Peyer's patch (tissue), 4 donors: ENCODE data around the gene SLC6A6. TPM values are rescaled to one million over a fixed set of nuclear protein-coding genes. Genes with fewer than 3 reads are reported as not detected.

Experiments
- DNase-seq, 3 donors: peaks; one replicate each; pipeline ENCODE4 v3.0.0-alpha.2; 2017 to 2019
- H3K27ac ChIP-seq, 4 donors: fragments of 200-600 bp; sonication (generic); one replicate each; pipeline ENCODE4 v1.5.1; 2016 to 2019
- H3K27me3 ChIP-seq, 2 donors: fragments of 200-600 bp; sonication (generic); one replicate each; pipeline ENCODE4 v1.5.1; 2019
- H3K36me3 ChIP-seq, 3 donors: fragments of 200-600 bp; sonication (generic); one replicate each; pipeline ENCODE4 v1.5.1; 2016 to 2019
- H3K4me1 ChIP-seq, 4 donors: fragments of 200-600 bp; sonication (generic); one replicate each; pipeline ENCODE4 v1.5.1; 2016 to 2019
- H3K4me3 ChIP-seq, 4 donors: fragments of 200-600 bp; sonication (generic); 1 replicate in 3 of 4; 2 replicates in 1 of 4; pipeline ENCODE4 v1.5.1; 2016 to 2019; ENCODE audit warnings: mild to moderate bottlenecking in 1 of 4
- H3K9me3 ChIP-seq, 4 donors: fragments of 200-600 bp; sonication (generic); one replicate each; pipeline ENCODE4 v1.5.1; 2016 to 2019; ENCODE audit warnings: mild to moderate bottlenecking in 1 of 4
- POLR2A ChIP-seq, 2 donors: fragments of 450-650 bp; IDR thresholded peaks; one replicate each; pipeline ENCODE4 v1.5.1; 2017; ENCODE audit warnings: antibody characterized with exemption in 2 of 2, mild to moderate bottlenecking in 2 of 2, moderate library complexity in 2 of 2
- total RNA-seq, 4 donors: library from RNA; depleted of rRNA; stranded (reverse); fragments of >200 nt; gene quantifications; one replicate each; pipeline ENCODE4 v1.1.0, GENCODE V29; 2016
- TF ChIP-seq, protein P1 (sequence below), 6 experiments: fragments of 450-650 bp in 4 of 6; fragments of 200-600 bp in 2 of 6; sonication (generic) in 1 of 6; IDR thresholded peaks; one replicate each; pipeline ENCODE4 v1.5.1; 2017 to 2019; ENCODE audit warnings: antibody characterized with exemption in 6 of 6, mild to moderate bottlenecking in 3 of 6, moderate library complexity in 1 of 6

Gene SLC6A6
- total RNA-seq, 4 donors from 2014 or later: 61.1 to 190 (median 150) TPM

DNA sequence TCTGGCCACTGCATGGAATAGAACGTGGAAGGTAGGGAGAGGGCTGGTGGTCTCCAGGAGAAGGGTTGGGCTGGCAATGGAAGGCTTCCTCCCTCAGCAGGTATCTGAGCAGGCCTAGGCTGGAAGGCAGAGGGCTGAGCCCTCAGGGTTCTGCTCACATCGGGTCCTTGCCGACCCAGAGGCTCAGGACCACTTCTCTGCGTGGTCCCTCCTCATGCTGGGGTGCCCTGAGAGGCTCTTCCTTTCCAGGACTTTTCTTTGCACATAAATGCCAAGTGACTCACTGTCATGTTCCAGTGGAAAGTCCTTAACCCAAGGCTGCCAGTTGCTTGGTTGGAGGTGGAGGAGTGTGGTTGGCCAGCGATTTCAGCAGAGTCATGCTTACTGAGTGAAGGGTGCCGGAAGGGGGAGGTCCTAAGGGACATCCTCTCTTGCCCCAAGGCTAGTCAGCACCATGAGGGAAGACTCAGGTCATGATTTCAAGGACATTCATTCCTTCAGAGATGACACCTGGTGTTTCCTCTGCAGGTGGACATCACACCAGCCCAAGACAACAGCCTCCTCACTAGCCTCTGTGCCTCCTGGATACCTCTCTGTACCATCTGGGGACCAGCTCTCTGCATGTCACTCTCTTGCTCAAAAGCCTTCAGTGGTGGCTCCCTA is 8.2 kb downstream of the SLC6A6 start:
- Histone ChIP-seq H3K9me3 (no peaks in the 10 kb centered on the region), H3K4me3 (no peak overlapping the region), H3K27ac (peak overlapping the region in 1 of 4 donors; percentile 13), H3K4me1 (peaks cover 0 to 20% (median 4%) of the 10 kb centered on the region in 4 donors), H3K36me3 (peaks cover 0 to 31% (median 0%) of the 10 kb centered on the region in 3 donors), H3K27me3 (no peaks in the 10 kb centered on the region)
- no peak for DNase-seq
- TF ChIP-seq POLR2A (IDR thresholded peaks at IDR 0.05): no peak
- TF ChIP-seq, protein P1, sequence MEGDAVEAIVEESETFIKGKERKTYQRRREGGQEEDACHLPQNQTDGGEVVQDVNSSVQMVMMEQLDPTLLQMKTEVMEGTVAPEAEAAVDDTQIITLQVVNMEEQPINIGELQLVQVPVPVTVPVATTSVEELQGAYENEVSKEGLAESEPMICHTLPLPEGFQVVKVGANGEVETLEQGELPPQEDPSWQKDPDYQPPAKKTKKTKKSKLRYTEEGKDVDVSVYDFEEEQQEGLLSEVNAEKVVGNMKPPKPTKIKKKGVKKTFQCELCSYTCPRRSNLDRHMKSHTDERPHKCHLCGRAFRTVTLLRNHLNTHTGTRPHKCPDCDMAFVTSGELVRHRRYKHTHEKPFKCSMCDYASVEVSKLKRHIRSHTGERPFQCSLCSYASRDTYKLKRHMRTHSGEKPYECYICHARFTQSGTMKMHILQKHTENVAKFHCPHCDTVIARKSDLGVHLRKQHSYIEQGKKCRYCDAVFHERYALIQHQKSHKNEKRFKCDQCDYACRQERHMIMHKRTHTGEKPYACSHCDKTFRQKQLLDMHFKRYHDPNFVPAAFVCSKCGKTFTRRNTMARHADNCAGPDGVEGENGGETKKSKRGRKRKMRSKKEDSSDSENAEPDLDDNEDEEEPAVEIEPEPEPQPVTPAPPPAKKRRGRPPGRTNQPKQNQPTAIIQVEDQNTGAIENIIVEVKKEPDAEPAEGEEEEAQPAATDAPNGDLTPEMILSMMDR (IDR thresholded peaks at IDR 0.05): no peak

DNA sequence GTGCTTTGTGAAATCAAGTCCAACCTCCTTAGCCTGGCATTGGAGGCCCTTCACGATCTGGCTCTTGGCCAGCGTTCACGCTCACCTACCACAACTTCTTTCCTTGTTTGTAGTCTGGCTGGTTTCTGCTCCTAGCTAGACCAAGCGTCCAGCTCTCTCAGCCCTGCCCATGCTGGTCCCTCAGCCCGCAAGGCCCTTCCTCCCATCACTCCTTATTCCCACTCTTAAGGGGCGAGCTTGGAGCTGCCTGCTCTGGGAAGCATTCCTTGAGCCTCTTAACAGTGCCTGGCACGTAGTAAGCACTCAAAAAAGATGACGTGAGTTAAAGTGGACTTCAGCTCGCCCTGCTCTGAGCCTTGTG is 8.7 kb downstream of the SLC6A6 start:
- Histone ChIP-seq H3K36me3 (peaks cover 0 to 37% (median 0%) of the 10 kb centered on the region in 3 donors), H3K27ac (no peak overlapping the region), H3K4me1 (peaks cover 0 to 14% (median 2%) of the 10 kb centered on the region in 4 donors), H3K4me3 (no peak overlapping the region), H3K9me3 (no peaks in the 10 kb centered on the region), H3K27me3 (no peaks in the 10 kb centered on the region)
- DNase-seq: no peak
- TF ChIP-seq, protein P1 (IDR thresholded peaks at IDR 0.05): no peak
- TF ChIP-seq POLR2A (IDR thresholded peaks at IDR 0.05): no peak

DNA sequence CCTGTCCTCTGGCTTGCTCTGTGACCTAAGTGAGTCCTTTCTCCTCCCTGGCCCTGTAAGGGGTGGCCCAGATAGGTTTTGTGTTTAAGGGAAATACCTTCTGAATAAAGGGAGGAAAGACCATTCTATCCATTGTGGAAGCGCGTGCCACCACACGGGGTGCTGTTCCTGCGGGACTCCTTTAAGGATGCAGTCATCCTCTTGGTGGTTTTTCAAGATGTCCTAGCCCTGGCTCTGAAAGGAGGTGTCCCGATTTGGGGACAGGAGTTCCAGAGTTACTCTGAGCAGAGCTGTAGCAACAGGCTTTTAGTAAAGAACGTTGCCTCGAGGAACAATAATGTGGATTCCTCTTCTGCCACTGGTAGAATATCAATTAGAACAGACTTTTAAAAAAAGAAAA is 9.6 kb downstream of the SLC6A6 start:
- H3K27me3 ChIP-seq: no peaks in the 10 kb centered on the region
- H3K4me3 ChIP-seq: no peak overlapping the region
- TF ChIP-seq POLR2A (IDR thresholded peaks at IDR 0.05): no peak
- TF ChIP-seq, protein P1 (IDR thresholded peaks at IDR 0.05): no peak
- no peak overlapping the region for H3K27ac ChIP-seq
- H3K36me3 ChIP-seq: peaks cover 0 to 44% (median 0%) of the 10 kb centered on the region in 3 donors
- DNase-seq: no peak
- H3K4me1 ChIP-seq: peaks cover 0 to 11% (median 2%) of the 10 kb centered on the region in 4 donors
- no peaks in the 10 kb centered on the region for H3K9me3 ChIP-seq

DNA sequence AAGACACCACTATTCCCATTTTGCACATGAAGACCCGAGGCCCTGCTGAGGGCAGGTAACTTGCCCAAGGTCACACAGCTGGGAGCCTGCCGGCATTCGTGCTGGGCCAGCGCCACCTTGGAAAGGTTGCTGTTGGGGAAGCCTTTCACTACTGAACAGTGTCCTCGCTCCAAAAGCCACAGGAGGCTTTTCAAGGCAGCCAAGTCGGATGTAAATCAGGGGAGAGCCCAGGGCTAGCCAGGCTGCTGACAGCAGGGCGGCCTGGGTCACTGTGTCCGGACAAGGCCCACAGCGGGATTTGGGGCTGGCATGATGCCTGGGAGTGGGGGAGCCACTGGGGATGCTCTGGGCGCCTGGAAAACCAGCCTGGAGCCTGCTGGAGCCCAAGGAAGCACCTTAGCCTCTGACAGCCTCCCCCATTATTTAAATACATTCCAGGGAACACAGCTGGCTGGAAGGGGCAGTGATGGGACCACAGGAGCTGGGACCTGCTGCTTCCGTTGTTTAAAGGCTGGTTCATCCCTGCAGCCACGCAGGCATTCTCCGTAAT is 10.5 kb downstream of the SLC6A6 start:
- Histone ChIP-seq H3K4me3 (no peak overlapping the region), H3K9me3 (no peaks in the 10 kb centered on the region), H3K4me1 (peaks cover 0 to 13% (median 2%) of the 10 kb centered on the region in 4 donors), H3K36me3 (peaks cover 0 to 45% (median 0%) of the 10 kb centered on the region in 3 donors), H3K27me3 (no peaks in the 10 kb centered on the region), H3K27ac (no peak overlapping the region)
- DNase-seq: no peak
- TF ChIP-seq, protein P1 (IDR thresholded peaks at IDR 0.05): no peak
- no peak for TF ChIP-seq POLR2A (IDR thresholded peaks at IDR 0.05)

DNA sequence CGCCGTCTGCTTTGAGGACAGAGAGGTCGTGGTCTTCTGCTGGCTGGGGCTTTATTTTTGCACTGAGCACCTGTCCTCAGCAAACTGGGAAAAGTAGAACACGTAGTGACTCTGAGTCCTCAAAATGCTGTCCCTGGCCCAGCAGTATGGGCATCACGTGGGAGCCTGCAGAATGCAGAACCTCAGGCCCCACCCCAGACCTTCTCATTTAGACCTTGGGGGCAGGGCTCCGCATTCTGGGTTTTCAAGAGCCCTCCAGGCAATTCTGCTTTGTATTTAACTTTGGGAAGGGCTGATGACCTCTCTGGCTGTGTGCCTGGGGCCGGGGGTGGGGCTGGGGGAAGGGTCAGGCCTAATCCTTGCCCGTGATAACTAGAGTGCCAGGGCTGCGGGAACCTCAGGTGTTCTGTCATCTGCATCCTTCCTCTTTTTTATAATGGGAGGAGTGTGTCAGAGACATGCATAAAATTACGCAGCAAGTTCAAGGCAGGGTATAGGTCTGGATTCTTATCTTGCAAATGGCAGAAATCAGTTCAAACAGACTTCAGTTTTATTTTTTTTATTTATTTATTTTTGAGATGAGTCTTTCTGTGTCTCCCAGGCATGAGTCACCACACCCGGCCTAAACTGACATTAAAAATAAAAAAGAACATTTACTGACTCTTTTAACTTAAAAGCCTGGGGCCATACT is 11.1 kb downstream of the SLC6A6 start:
- H3K9me3 ChIP-seq: no peaks in the 10 kb centered on the region
- no peak overlapping the region for H3K4me3 ChIP-seq
- peaks cover 0 to 51% (median 0%) of the 10 kb centered on the region in 3 donors for H3K36me3 ChIP-seq
- no peaks in the 10 kb centered on the region for H3K27me3 ChIP-seq
- no peak for DNase-seq
- TF ChIP-seq, protein P1 (IDR thresholded peaks at IDR 0.05): no peak
- TF ChIP-seq POLR2A (IDR thresholded peaks at IDR 0.05): no peak
- no peak overlapping the region for H3K27ac ChIP-seq
- peaks cover 0 to 17% (median 2%) of the 10 kb centered on the region in 4 donors for H3K4me1 ChIP-seq
